Transverse colon (tissue), 4 donors: Measurements from ENCODE around the gene MAP6D1.

ENCODE experiments used
- CTCF ChIP-seq, 5 experiments: fragments of 200-600 bp in 3 of 5; fragments of 450-650 bp in 2 of 5; sonication (generic) in 3 of 5; IDR thresholded peaks; 1 replicate in 2 of 5; 2 replicates in 3 of 5; pipeline ENCODE4 v1.5.1; 2016 to 2017; ENCODE audit warnings: antibody characterized with exemption in 5 of 5, inconsistent platforms in 3 of 5, mild to moderate bottlenecking in 2 of 5, moderate library complexity in 1 of 5
- EP300 ChIP-seq: sonication (generic); formaldehyde crosslinking; IDR thresholded peaks from one replicate; pipeline ENCODE4 v1.6.1; 2017; ENCODE audit warnings: antibody characterized with exemption, low read depth
- POLR2A ChIP-seq: fragments of 450-650 bp; IDR thresholded peaks from one replicate; pipeline ENCODE4 v1.6.1; 2016; ENCODE audit warnings: antibody characterized with exemption, mild to moderate bottlenecking, moderate library complexity
- POLR2AphosphoS5 ChIP-seq, 3 donors: sonication (generic); formaldehyde crosslinking; IDR thresholded peaks; one replicate each; pipeline ENCODE4 v1.6.1; 2016; ENCODE audit warnings: antibody characterized with exemption in 3 of 3

DNA sequence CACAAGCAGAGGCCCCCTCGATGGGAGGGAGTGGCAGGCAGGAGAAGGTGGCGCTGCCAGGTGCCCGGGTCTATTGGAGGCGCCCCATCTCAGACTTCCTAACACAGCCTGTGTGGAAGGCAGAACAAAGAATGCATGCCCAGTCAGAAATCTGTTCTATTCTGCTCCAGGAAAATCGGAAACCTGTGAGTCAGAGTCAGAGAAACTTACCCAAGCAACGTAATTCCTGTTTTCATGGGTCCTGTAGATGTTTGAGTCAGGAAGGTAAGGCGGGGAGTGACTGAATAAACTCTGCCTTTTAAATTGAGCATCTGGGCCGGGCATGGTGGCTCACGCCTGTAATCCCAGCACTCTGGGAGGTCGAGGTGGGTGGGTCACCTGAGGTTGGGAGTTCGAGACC is 13.7 kb downstream of the MAP6D1 start:
- TF ChIP-seq CTCF (IDR thresholded peaks at IDR 0.05) (no peak), POLR2A (no peak), POLR2AphosphoS5 (IDR thresholded peaks at IDR 0.05) (no peak), EP300 (no peak)
